Measurements from ENCODE around the gene RER1.

Gene RER1

GRCh38 chr1:2348346-2349325, 43.0 kb upstream of the RER1 start:
- TF ChIP-seq CTCF (IDR thresholded peaks at IDR 0.05; ENCODE audit: borderline replicate concordance, extremely low read depth, low read length, poor library complexity, severe bottlenecking) = no peak
- no peak for TF ChIP-seq EZH2 (IDR thresholded peaks at IDR 0.05; ENCODE audit: borderline replicate concordance, low read depth, low read length, severe bottlenecking)
- Histone ChIP-seq H2AFZ (ENCODE audit: low read depth, low read length) (no peak overlapping the region), H3K79me2 (ENCODE audit: insufficient read depth, low read length) (no peaks in the 10 kb centered on the region), H4K20me1 (ENCODE audit: insufficient read depth, low read length) (no peaks in the 10 kb centered on the region; the same call in 1 of the 2 replicates), H3K27ac (ENCODE audit: low read length) (no peak overlapping the region), H3K4me2 (ENCODE audit: insufficient read depth, low read length) (no peak overlapping the region), H3K36me3 (ENCODE audit: insufficient read depth, low read length) (no peaks in the 10 kb centered on the region), H3K27me3 (ENCODE audit: insufficient read depth, low read length, poor library complexity) (no peaks in the 10 kb centered on the region), H3K9me3 (ENCODE audit: insufficient read depth, low read length, severe bottlenecking) (no peaks in the 10 kb centered on the region), H3K9ac (ENCODE audit: low read depth, low read length) (no peak overlapping the region), H3K4me3 (ENCODE audit: low read depth in 1 of 2, low read length in 2 of 2) (no peak overlapping the region), H3K4me1 (ENCODE audit: insufficient read depth, low read length) (no peaks in the 10 kb centered on the region)
- no peak for ATAC-seq (ENCODE audit: insufficient read depth, low read depth)
- DNase-seq = no peak

- H3K27me3 ChIP-seq (ENCODE audit: insufficient read depth, low read length, poor library complexity) = no peaks in the 10 kb centered on the region
- no peak for TF ChIP-seq EZH2 (IDR thresholded peaks at IDR 0.05; ENCODE audit: borderline replicate concordance, low read depth, low read length, severe bottlenecking)
- TF ChIP-seq CTCF (IDR thresholded peaks at IDR 0.05; ENCODE audit: borderline replicate concordance, extremely low read depth, low read length, poor library complexity, severe bottlenecking) = no peak
Observed at GRCh38 chr1:2349806-2350205, 41.8 kb upstream of the RER1 start.

GRCh38 chr1:2350501-2350900, 41.1 kb upstream of the RER1 start:
- Histone ChIP-seq H3K79me2 (ENCODE audit: insufficient read depth, low read length) (no peaks in the 10 kb centered on the region), H3K4me1 (ENCODE audit: insufficient read depth, low read length) (no peaks in the 10 kb centered on the region), H3K9ac (ENCODE audit: low read depth, low read length) (no peak overlapping the region), H3K36me3 (ENCODE audit: insufficient read depth, low read length) (no peaks in the 10 kb centered on the region), H4K20me1 (ENCODE audit: insufficient read depth, low read length) (no peaks in the 10 kb centered on the region; the same call in 1 of the 2 replicates), H3K27me3 (ENCODE audit: insufficient read depth, low read length, poor library complexity) (no peaks in the 10 kb centered on the region), H2AFZ (ENCODE audit: low read depth, low read length) (no peak overlapping the region), H3K4me3 (ENCODE audit: low read depth in 1 of 2, low read length in 2 of 2) (no peak overlapping the region), H3K27ac (ENCODE audit: low read length) (no peak overlapping the region), H3K9me3 (ENCODE audit: insufficient read depth, low read length, severe bottlenecking) (no peaks in the 10 kb centered on the region), H3K4me2 (ENCODE audit: insufficient read depth, low read length) (no peak overlapping the region)
- DNase-seq = no peak
- no peak for ATAC-seq (ENCODE audit: insufficient read depth, low read depth)
- no peak for TF ChIP-seq CTCF (IDR thresholded peaks at IDR 0.05; ENCODE audit: borderline replicate concordance, extremely low read depth, low read length, poor library complexity, severe bottlenecking)
- TF ChIP-seq EZH2 (IDR thresholded peaks at IDR 0.05; ENCODE audit: borderline replicate concordance, low read depth, low read length, severe bottlenecking) = no peak

More at GRCh38 chr1:2349806-2350205, 41.8 kb upstream of the RER1 start:
- no peaks in the 10 kb centered on the region; the same call in 1 of the 2 replicates for H4K20me1 ChIP-seq (ENCODE audit: insufficient read depth, low read length)
- no peaks in the 10 kb centered on the region for H3K9me3 ChIP-seq (ENCODE audit: insufficient read depth, low read length, severe bottlenecking)
- no peaks in the 10 kb centered on the region for H3K4me1 ChIP-seq (ENCODE audit: insufficient read depth, low read length)
- H3K79me2 ChIP-seq (ENCODE audit: insufficient read depth, low read length) = no peaks in the 10 kb centered on the region
- no peak overlapping the region for H3K27ac ChIP-seq (ENCODE audit: low read length)
- H2AFZ ChIP-seq (ENCODE audit: low read depth, low read length) = no peak overlapping the region
- no peaks in the 10 kb centered on the region for H3K36me3 ChIP-seq (ENCODE audit: insufficient read depth, low read length)
- H3K9ac ChIP-seq (ENCODE audit: low read depth, low read length) = no peak overlapping the region
- H3K4me2 ChIP-seq (ENCODE audit: insufficient read depth, low read length) = no peak overlapping the region
- no peak for ATAC-seq (ENCODE audit: insufficient read depth, low read depth)
- no peak overlapping the region for H3K4me3 ChIP-seq (ENCODE audit: low read depth in 1 of 2, low read length in 2 of 2)
- no peak for DNase-seq
